ENCODE results near the gene PEX5L. TPM values are rescaled to one million over a fixed set of nuclear protein-coding genes. Genes with fewer than 3 reads are reported as not detected.

PEX5L gene
- total and polyA plus RNA-seq, 2 experiments from 2014 or later = 0.07 to 0.30 TPM

DNA sequence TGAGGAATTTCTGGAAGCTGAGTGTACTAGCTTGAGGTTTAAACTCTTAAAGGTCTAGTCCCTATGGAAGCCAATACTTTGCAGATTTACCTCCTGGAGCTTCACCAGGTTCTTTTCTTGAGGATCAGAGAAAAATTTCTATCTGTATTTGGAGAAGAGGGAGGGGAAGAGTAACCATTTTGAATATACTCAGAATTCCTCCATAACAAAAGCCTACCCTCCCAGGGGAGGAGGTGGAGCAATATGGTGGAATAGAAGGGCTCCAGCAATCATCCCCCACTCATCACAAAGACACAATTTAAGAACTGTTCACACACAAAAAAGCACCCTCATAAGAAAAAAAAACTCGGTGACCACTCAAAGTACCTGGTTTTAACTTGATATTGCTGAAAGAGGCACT is 36.0 kb upstream of the PEX5L start:
- no peak for DNase-seq (ENCODE audit: low read depth in 1 of 2, low spot score in 1 of 2)
- H3K4me3 ChIP-seq = no peak overlapping the region
- no peak overlapping the region for H3K27ac ChIP-seq
- no peaks in the 10 kb centered on the region for H3K36me3 ChIP-seq
- no peaks in the 10 kb centered on the region for H3K27me3 ChIP-seq
- H3K9me3 ChIP-seq (ENCODE audit: low read depth) = no peaks in the 10 kb centered on the region
- no peaks in the 10 kb centered on the region for H3K4me1 ChIP-seq (ENCODE audit: low read depth)
- TF ChIP-seq, protein P1, sequence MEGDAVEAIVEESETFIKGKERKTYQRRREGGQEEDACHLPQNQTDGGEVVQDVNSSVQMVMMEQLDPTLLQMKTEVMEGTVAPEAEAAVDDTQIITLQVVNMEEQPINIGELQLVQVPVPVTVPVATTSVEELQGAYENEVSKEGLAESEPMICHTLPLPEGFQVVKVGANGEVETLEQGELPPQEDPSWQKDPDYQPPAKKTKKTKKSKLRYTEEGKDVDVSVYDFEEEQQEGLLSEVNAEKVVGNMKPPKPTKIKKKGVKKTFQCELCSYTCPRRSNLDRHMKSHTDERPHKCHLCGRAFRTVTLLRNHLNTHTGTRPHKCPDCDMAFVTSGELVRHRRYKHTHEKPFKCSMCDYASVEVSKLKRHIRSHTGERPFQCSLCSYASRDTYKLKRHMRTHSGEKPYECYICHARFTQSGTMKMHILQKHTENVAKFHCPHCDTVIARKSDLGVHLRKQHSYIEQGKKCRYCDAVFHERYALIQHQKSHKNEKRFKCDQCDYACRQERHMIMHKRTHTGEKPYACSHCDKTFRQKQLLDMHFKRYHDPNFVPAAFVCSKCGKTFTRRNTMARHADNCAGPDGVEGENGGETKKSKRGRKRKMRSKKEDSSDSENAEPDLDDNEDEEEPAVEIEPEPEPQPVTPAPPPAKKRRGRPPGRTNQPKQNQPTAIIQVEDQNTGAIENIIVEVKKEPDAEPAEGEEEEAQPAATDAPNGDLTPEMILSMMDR (IDR thresholded peaks at IDR 0.05; ENCODE audit: low read depth, low read length) = no peak

DNA sequence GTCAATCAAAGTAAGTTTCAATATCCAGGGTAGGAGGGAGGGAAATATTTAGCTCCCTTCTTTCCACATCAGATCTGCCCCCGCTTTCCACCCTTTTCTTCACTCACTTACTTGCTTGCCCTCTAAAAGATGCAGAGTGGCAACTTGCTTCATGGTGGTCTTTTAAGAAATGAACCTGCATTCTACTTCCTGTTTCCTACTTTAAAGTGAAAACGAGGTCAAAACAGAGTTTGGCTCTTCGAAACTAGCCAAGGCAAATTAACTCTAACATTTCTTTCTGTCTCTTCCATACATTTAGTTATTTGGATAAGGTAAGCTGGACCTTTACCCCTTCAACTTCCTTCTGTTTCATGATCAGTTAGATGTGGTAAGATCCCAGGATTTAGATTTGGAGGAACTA is 34.2 kb upstream of the PEX5L start:
- no peaks in the 10 kb centered on the region for H3K36me3 ChIP-seq
- no peaks in the 10 kb centered on the region for H3K9me3 ChIP-seq (ENCODE audit: low read depth)
- no peaks in the 10 kb centered on the region for H3K4me1 ChIP-seq (ENCODE audit: low read depth)
- no peak overlapping the region for H3K27ac ChIP-seq
- no peak for DNase-seq (ENCODE audit: low read depth in 1 of 2, low spot score in 1 of 2)
- H3K27me3 ChIP-seq = no peaks in the 10 kb centered on the region
- TF ChIP-seq, protein P1 (IDR thresholded peaks at IDR 0.05; ENCODE audit: low read depth, low read length) = no peak
- no peak overlapping the region for H3K4me3 ChIP-seq

DNA sequence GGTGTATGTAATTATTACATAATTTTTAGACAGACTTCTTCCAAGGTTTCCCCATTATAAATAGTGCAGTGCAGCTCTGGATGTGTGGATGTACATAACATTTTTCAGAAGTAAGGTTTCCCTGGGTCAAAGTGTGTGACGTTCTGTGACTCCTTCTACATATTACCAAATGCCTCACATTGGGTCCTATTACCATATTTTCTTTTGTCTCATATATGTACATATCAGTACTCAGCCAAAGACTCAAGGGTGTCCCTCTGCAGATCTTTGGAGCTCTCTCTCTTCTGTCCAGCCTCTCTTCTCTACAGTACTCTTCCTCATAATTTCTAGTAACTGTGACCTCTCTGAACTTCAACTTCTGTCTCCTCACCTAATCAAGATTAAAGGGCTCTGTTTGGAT is 31.3 kb upstream of the PEX5L start:
- Histone ChIP-seq H3K36me3 (no peaks in the 10 kb centered on the region), H3K4me1 (ENCODE audit: low read depth) (no peaks in the 10 kb centered on the region), H3K27me3 (no peaks in the 10 kb centered on the region), H3K4me3 (no peak overlapping the region), H3K27ac (no peak overlapping the region), H3K9me3 (ENCODE audit: low read depth) (no peaks in the 10 kb centered on the region)
- DNase-seq (ENCODE audit: low read depth in 1 of 2, low spot score in 1 of 2) = no peak
- TF ChIP-seq, protein P1 (IDR thresholded peaks at IDR 0.05; ENCODE audit: low read depth, low read length) = no peak

DNA sequence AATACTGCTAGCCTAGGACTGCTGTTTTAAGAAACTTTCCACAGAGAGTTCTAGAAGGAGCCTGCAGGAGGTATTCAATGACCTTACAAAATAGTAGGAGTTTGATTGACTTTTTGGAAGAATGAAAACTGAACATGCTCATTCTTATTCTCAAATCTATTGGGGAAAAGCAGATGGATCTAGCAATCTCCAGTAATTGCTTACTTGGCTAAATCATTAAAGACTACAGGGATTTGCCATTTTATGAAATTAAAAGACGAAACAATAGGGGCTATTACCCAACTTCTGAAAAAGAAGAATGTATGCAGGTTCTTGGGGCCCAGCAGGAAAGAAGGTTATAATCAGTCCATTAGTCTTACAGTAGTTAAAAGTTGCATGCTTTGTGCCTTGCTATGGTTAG is 29.9 kb upstream of the PEX5L start:
- no peaks in the 10 kb centered on the region for H3K36me3 ChIP-seq
- no peak for DNase-seq (ENCODE audit: low read depth in 1 of 2, low spot score in 1 of 2)
- TF ChIP-seq, protein P1 (IDR thresholded peaks at IDR 0.05; ENCODE audit: low read depth, low read length) = no peak
- H3K9me3 ChIP-seq (ENCODE audit: low read depth) = no peaks in the 10 kb centered on the region
- no peak overlapping the region for H3K27ac ChIP-seq
- no peaks in the 10 kb centered on the region for H3K4me1 ChIP-seq (ENCODE audit: low read depth)
- no peak overlapping the region for H3K4me3 ChIP-seq
- H3K27me3 ChIP-seq = no peaks in the 10 kb centered on the region

DNA sequence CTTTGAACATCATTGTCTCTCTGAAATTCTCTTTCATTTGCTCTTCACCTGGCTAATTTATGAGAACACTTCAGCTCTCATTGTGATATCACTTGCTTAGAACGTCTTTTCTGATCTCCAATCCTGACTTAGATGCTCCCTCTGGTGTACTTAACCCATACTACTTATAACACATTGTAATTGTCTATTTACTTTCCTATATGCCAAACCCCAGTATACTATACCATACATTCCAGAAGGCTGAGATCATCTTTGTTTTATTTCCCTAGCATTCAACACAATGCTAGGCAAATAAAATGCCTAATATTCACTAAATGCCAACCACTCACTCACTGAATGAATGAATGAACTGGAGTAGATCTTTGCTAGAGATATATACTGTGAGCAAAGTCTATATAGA is 27.0 kb upstream of the PEX5L start:
- no peak for DNase-seq (ENCODE audit: low read depth in 1 of 2, low spot score in 1 of 2)
- Histone ChIP-seq H3K4me3 (no peak overlapping the region), H3K4me1 (ENCODE audit: low read depth) (no peaks in the 10 kb centered on the region), H3K36me3 (no peaks in the 10 kb centered on the region), H3K27ac (no peak overlapping the region), H3K27me3 (no peaks in the 10 kb centered on the region), H3K9me3 (ENCODE audit: low read depth) (no peaks in the 10 kb centered on the region)
- TF ChIP-seq, protein P1 (IDR thresholded peaks at IDR 0.05; ENCODE audit: low read depth, low read length) = no peak

DNA sequence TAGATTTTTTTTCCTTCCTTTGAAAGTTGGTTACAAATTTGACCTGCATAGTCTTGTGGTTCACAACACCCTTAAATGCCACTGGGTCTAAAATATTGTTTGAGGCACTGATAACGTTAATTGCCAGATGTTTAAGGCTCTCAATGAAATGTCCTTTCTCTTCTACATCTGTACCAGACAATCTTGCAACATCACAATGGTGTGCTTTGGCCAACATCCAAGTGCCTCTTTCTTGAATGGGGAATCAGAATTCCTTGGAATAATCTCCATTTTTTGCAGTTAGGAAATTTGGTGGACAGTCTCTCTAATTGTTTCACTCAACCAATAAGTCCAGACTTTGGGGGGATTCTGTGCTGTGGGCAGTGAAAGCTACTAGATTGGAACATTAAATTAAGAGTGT is 26.0 kb upstream of the PEX5L start:
- no peak overlapping the region for H3K27ac ChIP-seq
- H3K4me3 ChIP-seq = no peak overlapping the region
- DNase-seq (ENCODE audit: low read depth in 1 of 2, low spot score in 1 of 2) = no peak
- TF ChIP-seq, protein P1 (IDR thresholded peaks at IDR 0.05; ENCODE audit: low read depth, low read length) = no peak
- H3K9me3 ChIP-seq (ENCODE audit: low read depth) = no peaks in the 10 kb centered on the region
- no peaks in the 10 kb centered on the region for H3K4me1 ChIP-seq (ENCODE audit: low read depth)
- no peaks in the 10 kb centered on the region for H3K27me3 ChIP-seq
- H3K36me3 ChIP-seq = no peaks in the 10 kb centered on the region

Measured in cardiac muscle cell (in vitro differentiated cells and primary cell).